Measurements from ENCODE around the gene UBAP2.
"Not testable (repeated sequence)": the region's sequence is repeated elsewhere in the genome, so short reads cannot be mapped to it uniquely, and the experiment has no call there.

Gene UBAP2

GRCh38 chr9:34072868-34073590 is 24.3 kb upstream of the UBAP2 start:
- in situ Hi-C loops (cut with HindIII; ENCODE audit: low pct_unique_long_range_greater_than_20kb, low sequenced_read_pairs), result no loop called here
- TF ChIP-seq JUND (IDR thresholded peaks at IDR 0.05; ENCODE audit: low read depth), result no peak
- peak in 1 of 2 experiments; percentile 21 for DNase-seq (ENCODE audit: low read depth in 1 of 2, low spot score in 1 of 2)

GRCh38 chr9:34072410-34072809 is 23.7 kb upstream of the UBAP2 start:
- peak; percentile 35 to 91 for DNase-seq (ENCODE audit: low read depth in 1 of 2, low spot score in 1 of 2)
- no peak for TF ChIP-seq JUND (IDR thresholded peaks at IDR 0.05; ENCODE audit: low read depth)
- in situ Hi-C loops (cut with HindIII; ENCODE audit: low pct_unique_long_range_greater_than_20kb, low sequenced_read_pairs), result no loop called here

DNA sequence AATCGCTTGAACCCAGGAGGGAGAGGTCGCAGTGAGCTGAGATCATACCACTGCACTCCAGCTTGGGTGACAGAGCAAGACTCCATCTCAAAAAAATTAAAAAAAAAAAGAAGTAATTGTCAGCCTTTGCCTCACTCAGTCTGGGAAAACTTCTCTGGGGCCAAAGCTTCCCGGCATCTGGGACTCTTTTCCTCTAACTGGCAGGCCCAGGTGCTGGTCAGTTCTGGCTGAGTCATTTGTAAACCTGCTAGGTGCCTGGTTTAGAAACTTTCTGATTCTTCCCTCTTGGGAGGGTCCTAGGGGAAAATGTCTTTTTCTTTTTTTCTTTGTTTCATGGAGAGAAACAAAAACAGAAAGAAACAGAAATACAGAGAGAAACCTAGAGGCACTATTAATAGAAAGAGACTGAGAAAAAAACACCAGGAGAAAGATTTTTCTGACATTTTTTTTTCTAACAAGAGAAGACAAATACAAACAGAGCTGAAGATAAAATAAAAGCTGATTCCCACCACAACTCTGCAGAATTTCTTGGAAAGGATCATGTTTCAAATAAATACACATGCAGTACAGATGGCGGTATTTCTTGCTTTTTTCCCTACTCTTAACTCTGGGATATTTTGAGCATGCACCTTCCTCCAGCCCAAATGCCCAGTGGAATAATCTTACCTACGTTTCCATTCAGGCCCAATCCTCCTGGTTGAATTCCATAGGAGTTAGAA is 22.1 kb upstream of the UBAP2 start:
- TF ChIP-seq JUND (IDR thresholded peaks at IDR 0.05; ENCODE audit: low read depth), result no peak
- DNase-seq (ENCODE audit: low read depth in 1 of 2, low spot score in 1 of 2), result no peak
- in situ Hi-C loops (cut with HindIII; ENCODE audit: low pct_unique_long_range_greater_than_20kb, low sequenced_read_pairs), result no loop called here

DNA sequence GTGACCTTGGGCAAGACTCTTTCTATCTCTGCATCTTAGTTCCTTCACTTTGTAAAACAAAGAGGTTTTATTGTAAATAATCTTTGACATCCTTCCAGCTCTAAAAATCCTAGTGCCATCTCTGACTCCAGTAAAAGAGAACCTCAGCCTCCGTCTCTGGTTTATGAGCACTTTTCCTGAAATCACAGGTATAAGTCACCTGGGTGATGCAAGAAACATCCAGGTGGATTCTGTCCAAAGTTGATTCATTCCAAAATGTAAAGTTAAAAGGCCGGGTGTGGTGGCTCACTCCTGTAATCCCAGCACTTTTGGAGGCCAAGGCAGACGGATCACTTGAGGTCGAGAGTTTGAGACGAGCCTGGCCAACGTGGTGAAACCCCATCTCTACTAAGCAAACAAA is 21.1 kb upstream of the UBAP2 start:
- in situ Hi-C loops (cut with HindIII; ENCODE audit: low pct_unique_long_range_greater_than_20kb, low sequenced_read_pairs), result no loop called here
- TF ChIP-seq JUND (IDR thresholded peaks at IDR 0.05; ENCODE audit: low read depth), result no peak
- no peak for DNase-seq (ENCODE audit: low read depth in 1 of 2, low spot score in 1 of 2)

DNA sequence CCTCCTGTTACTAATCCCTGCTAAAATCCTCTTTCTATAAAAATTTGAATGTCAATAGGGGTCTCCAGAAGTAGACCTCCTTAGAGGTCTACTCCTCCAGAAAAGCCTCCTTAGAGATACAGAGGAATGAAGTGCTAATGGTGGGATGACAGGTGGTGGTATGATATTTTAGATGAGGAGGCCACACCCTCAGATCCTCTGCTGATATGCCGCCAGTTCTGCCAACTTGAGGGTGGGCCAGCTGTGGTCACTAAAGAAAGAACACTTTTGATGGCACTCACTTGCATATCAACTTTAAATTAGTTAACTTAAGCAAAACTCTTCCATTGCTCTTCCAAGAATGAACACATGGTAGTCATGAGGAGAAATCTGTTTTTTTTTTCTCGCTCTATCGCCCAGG is 16.9 kb upstream of the UBAP2 start:
- no peak for TF ChIP-seq JUND (IDR thresholded peaks at IDR 0.05; ENCODE audit: low read depth)
- DNase-seq (ENCODE audit: low read depth in 1 of 2, low spot score in 1 of 2), result no peak
- in situ Hi-C loops (cut with HindIII; ENCODE audit: low pct_unique_long_range_greater_than_20kb, low sequenced_read_pairs), result no loop called here

DNA sequence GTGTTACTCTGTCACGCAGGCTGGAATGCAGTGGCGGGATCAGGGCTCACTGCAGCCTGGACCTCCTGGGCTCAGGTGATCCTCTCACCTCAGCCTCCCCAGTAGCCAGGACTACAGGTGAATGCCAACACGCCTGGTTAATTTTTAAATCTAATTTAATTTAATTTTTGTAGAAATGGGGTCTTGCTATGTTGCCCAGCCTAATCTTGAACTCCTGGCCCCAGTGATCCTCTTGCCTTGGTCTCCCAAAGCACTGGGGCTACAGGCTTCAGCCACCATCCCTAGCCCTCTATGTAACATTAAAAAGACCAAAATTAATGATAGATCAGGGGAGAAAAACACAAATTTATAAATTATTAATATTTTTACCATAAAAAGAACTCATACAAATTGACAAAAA is 11.3 kb upstream of the UBAP2 start:
- TF ChIP-seq JUND (IDR thresholded peaks at IDR 0.05; ENCODE audit: low read depth), result no peak
- no peak for DNase-seq (ENCODE audit: low read depth in 1 of 2, low spot score in 1 of 2)
- in situ Hi-C loops (cut with HindIII; ENCODE audit: low pct_unique_long_range_greater_than_20kb, low sequenced_read_pairs), result no loop called here

- in situ Hi-C loops (cut with HindIII; ENCODE audit: low pct_unique_long_range_greater_than_20kb, low sequenced_read_pairs), result no loop called here
- no peak for TF ChIP-seq JUND (IDR thresholded peaks at IDR 0.05; ENCODE audit: low read depth)
- DNase-seq (ENCODE audit: low read depth in 1 of 2, low spot score in 1 of 2), result no peak
These were observed 10.6 kb upstream of the UBAP2 start for GRCh38 chr9:34059281-34059680.

GRCh38 chr9:34049630-34050384 is 1.1 kb upstream of the UBAP2 start:
- DNase-seq (ENCODE audit: low read depth in 1 of 2, low spot score in 1 of 2), result no peak
- no peak for TF ChIP-seq JUND (IDR thresholded peaks at IDR 0.05; ENCODE audit: low read depth)
- in situ Hi-C loops (cut with HindIII; ENCODE audit: low pct_unique_long_range_greater_than_20kb, low sequenced_read_pairs), result no loop called here

DNA sequence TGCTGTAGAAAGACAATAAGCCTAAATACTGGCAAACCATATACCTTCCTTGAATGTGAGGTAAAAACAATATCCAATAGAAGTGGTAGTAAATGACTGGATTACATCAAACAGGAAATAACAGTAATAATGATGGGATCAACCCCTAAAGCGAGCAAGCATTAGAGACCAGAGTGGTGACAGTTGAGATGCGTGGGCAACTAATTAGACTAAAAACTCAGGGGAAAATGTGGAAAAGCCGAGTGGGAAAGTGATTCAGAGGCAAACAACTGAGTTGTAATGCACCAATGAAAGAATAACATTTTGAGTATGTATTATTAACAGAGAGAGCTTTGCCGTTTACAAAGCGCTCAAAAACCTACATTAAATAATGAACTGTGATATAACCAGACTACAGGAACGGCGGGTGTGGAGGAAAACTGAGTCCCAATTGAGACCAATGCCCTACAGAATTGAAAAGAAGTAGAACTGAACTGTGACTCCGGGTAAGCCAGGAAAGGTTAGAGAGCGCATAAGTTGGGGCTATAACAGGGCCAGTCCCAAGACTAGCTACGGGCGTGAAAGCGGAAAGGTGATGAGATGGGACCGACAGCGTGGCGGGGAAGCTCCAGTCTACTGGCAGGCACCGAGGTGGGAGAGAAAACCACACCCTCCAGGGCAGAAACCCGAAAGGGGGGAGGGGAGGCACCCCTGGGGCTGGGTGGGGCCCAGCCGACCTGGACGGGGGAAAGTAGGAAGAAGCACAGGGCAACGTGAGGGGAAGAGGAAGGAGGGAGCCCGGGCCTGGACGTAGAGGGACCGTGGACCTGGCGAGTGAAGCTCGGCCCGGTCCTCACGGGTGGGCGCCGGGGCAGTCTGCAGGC is 592 bp downstream of the UBAP2 start:
- peak in 1 of 2 experiments; percentile 20 for DNase-seq (ENCODE audit: low read depth in 1 of 2, low spot score in 1 of 2)
- no peak for TF ChIP-seq JUND (IDR thresholded peaks at IDR 0.05; ENCODE audit: low read depth)
- in situ Hi-C loops (cut with HindIII; ENCODE audit: low pct_unique_long_range_greater_than_20kb, low sequenced_read_pairs), result no loop called here

DNA sequence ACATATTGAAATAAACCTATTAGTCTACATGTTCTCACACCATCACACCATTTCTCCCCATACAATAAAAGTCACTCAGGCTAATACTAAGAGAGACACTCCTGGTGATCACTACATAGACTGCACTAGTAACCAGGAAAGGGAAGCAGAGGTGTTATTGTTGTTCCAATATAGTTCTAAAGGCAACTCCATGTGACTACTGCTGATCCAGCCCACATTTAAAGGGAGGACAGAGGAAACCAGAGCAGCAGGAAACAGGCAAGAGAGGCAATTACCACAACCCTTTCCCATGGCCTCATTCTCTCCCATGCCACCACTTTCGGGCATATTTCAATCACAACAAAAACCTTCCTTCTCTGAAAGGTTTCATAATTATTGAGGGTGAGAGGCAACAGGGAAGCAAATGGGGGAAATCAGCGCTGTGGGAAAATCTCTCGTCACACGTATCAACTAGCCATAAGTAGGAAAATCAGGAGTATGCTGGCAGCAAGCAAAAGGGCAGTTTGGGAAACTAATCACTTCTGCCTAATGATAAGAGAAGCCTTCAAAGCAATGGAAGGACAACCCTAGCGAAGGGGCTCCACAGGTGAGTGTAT is 1.8 kb downstream of the UBAP2 start:
- TF ChIP-seq JUND (IDR thresholded peaks at IDR 0.05; ENCODE audit: low read depth), result no peak
- DNase-seq (ENCODE audit: low read depth in 1 of 2, low spot score in 1 of 2), result peak; percentile 23 to 53

DNA sequence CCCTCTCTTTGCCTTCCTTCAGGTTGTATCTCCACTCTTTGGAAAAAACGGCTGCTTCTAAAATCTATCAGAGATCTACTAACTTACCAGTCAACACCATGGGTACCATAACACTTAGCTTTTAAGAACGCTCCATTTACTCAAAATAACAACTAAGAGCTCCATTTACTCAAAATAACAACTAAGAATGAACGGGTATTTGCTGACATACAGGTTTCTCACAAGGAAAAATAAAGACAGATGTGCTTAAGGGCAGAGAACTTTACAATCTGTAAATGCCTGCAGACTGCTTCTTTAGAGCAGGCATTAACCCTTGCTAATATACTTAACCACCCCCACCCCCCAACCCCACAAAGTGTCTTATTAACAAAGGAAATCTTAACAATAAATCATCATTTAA is 2.8 kb downstream of the UBAP2 start:
- no peak for TF ChIP-seq JUND (IDR thresholded peaks at IDR 0.05; ENCODE audit: low read depth)
- in situ Hi-C loops (cut with HindIII; ENCODE audit: low pct_unique_long_range_greater_than_20kb, low sequenced_read_pairs), result no loop called here
- no peak for DNase-seq (ENCODE audit: low read depth in 1 of 2, low spot score in 1 of 2)

More for the DNA sequence above, 1.8 kb downstream of the UBAP2 start:
- in situ Hi-C loops (cut with HindIII; ENCODE audit: low pct_unique_long_range_greater_than_20kb, low sequenced_read_pairs), result no loop called here

DNA sequence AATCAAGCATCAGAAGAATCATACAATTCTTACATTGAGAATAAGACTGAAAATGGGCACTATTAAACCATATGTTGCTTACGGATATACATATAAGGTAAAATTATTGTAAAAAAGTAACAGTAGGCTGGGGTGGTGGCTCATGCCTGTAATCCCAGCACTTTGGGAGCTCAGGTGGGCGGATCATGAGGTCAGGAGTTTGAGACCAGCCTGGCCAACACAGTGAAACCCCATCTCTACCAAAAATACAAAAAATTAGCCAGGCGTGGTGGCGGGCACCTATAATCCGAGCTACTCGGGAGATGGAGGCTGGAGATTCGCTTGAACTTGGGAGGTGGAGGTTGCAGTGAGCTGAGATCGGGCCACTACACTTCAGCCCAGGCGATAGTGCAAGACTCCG is 6.6 kb downstream of the UBAP2 start:
- DNase-seq (ENCODE audit: low read depth in 1 of 2, low spot score in 1 of 2); in situ Hi-C loops (cut with HindIII; ENCODE audit: low pct_unique_long_range_greater_than_20kb, low sequenced_read_pairs): not testable (repeated sequence)

- DNase-seq (ENCODE audit: low read depth in 1 of 2, low spot score in 1 of 2); in situ Hi-C loops (cut with HindIII; ENCODE audit: low pct_unique_long_range_greater_than_20kb, low sequenced_read_pairs): not testable (repeated sequence)
These were observed 9.8 kb downstream of the UBAP2 start for GRCh38 chr9:34038851-34039250.
